Neural progenitor cell (in vitro differentiated cells): ENCODE data around the gene UBE2QL1.

Source experiments
- EZH2 ChIP-seq: fragments of 200-600 bp; sonication (generic); IDR thresholded peaks from 2 replicates; pipeline ENCODE4 v1.6.1; 2017; ENCODE audit warnings: antibody characterized with exemption, mild to moderate bottlenecking, moderate library complexity
- TF ChIP-seq, protein P1 (sequence below): fragments of 200-600 bp; sonication (generic); IDR thresholded peaks from 2 replicates; pipeline ENCODE4 v1.5.1; 2017; ENCODE audit warnings: antibody characterized with exemption, mild to moderate bottlenecking

DNA sequence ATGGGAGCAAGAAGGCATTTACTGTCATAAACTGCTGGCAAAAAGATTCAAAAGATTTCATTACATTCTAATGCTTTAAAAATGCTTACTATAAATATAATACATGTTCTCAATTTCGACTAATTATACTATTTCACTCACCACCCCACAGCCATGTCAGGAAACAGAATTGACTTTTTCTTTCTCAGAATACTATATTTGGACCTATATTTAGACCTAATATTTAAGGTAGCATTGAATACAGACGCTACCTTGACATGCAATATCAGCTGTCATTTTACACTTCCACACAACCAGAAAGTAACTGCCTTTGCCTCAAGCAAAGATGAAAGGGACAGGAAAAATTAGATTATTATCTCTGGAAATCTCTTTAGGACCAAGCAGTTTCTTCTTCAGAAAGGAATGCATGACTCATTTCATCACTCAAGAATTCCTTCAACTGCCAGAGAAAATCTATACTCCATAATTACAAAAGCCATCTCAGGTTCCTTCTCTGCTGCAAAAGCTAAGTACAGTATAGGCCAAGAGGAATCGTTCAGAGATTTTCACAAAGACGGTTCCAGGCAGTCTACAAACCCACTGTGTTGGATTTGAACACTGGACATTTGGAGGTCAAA lies 11.8 kb upstream of the UBE2QL1 start:
- TF ChIP-seq, protein P1, sequence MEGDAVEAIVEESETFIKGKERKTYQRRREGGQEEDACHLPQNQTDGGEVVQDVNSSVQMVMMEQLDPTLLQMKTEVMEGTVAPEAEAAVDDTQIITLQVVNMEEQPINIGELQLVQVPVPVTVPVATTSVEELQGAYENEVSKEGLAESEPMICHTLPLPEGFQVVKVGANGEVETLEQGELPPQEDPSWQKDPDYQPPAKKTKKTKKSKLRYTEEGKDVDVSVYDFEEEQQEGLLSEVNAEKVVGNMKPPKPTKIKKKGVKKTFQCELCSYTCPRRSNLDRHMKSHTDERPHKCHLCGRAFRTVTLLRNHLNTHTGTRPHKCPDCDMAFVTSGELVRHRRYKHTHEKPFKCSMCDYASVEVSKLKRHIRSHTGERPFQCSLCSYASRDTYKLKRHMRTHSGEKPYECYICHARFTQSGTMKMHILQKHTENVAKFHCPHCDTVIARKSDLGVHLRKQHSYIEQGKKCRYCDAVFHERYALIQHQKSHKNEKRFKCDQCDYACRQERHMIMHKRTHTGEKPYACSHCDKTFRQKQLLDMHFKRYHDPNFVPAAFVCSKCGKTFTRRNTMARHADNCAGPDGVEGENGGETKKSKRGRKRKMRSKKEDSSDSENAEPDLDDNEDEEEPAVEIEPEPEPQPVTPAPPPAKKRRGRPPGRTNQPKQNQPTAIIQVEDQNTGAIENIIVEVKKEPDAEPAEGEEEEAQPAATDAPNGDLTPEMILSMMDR, result no peak
- TF ChIP-seq EZH2, result no peak
